Measurements from ENCODE around the gene ADSS1.

GRCh38 chr14:104753528-104754212 is 29.6 kb downstream of the ADSS1 start:
- TF ChIP-seq CTCF (IDR thresholded peaks at IDR 0.05; ENCODE audit: low read length) (no peak), EZH2 (IDR thresholded peaks at IDR 0.05; ENCODE audit: borderline replicate concordance, low read length) (no peak)
